ENCODE measurements around the gene BSG.
"Not testable (repeated sequence)": the region's sequence is repeated elsewhere in the genome, so short reads cannot be mapped to it uniquely, and the experiment has no call there.

BSG gene

DNA sequence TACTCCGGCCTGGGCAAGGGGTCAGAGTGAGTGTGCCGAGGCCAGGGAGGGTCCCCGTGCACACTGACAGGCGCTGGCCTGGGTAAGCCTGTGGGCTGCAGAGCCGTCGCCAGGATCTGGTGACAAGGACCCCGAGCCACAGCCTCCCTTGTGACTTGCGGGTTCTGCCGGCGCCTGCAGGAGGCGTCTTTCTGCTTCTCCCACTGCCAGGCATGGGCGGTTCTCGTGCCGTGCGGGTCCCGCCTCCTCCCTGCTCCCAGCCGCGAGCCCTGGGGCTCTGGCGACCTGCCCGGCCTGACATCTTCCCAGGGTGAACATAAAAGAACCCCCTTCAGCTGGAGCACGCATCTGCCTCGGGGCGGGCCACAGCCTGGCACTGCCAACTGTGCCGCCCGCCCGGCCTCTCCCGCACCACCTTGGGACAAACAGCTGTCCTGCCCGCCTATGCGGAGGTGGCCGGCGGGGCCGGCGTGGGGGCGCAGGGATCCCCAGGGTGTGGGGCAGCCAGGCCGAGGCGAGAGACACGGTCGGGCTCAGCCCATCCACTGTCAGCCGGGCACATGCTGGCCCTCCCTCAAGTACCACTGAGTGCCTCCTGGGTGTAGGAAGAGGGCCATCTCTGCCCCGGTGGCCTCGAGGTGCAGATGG, 15.8 kb downstream of the BSG start:
- peak; percentile 59 for DNase-seq (ENCODE audit: low spot score)

- no peak for DNase-seq (ENCODE audit: low spot score)
Measured at GRCh38 chr19:588741-589692, 16.6 kb downstream of the BSG start.

DNA sequence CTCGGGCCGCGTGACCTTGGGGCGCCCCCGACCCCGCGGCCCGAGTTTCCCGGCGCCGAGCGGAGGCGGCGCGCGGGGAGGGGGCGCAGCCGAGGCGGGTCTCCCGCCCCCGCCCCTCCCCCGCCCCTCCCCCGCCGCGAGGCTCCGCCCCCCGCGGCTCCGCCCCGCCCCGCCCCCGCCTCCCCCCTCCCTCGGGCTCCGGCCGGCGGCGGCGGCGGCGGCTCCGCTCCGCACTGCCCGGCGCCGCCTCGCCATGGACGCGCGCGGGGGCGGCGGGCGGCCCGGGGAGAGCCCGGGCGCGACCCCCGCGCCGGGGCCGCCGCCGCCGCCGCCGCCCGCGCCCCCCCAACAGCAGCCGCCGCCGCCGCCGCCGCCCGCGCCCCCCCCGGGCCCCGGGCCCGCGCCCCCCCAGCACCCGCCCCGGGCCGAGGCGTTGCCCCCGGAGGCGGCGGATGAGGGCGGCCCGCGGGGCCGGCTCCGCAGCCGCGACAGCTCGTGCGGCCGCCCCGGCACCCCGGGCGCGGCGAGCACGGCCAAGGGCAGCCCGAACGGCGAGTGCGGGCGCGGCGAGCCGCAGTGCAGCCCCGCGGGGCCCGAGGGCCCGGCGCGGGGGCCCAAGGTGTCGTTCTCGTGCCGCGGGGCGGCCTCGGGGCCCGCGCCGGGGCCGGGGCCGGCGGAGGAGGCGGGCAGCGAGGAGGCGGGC, 17.4 kb downstream of the BSG start, which contains the start of gene HCN2:
Gene HCN2 (plus strand): TSS at position 189 of the 703 bp plus-strand sequence. CDS start 65 bp downstream, at position 254.
- no peak for DNase-seq (ENCODE audit: low spot score)

GRCh38 chr19:590396-590745, 18.0 kb downstream of the BSG start:
- no peak for DNase-seq (ENCODE audit: low spot score)

DNA sequence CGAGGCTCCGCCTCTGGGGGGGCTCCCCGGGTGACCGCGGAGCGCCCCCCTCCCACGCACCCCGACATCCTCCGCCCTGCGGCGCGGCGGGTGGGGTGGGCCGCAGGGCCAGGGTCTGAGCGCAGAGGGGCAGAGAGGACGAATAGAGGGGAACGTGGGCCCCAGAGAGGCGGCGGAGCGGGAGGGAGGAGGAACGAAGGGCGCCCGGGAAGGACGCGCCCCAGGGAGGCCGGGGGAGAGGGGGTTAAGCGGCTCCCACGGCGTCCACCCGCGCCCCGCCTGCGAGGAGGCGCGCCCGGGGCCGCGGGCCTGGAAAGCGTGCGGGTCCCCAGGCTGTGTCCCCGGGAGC, 18.3 kb downstream of the BSG start:
- DNase-seq (ENCODE audit: low spot score): no peak

DNA sequence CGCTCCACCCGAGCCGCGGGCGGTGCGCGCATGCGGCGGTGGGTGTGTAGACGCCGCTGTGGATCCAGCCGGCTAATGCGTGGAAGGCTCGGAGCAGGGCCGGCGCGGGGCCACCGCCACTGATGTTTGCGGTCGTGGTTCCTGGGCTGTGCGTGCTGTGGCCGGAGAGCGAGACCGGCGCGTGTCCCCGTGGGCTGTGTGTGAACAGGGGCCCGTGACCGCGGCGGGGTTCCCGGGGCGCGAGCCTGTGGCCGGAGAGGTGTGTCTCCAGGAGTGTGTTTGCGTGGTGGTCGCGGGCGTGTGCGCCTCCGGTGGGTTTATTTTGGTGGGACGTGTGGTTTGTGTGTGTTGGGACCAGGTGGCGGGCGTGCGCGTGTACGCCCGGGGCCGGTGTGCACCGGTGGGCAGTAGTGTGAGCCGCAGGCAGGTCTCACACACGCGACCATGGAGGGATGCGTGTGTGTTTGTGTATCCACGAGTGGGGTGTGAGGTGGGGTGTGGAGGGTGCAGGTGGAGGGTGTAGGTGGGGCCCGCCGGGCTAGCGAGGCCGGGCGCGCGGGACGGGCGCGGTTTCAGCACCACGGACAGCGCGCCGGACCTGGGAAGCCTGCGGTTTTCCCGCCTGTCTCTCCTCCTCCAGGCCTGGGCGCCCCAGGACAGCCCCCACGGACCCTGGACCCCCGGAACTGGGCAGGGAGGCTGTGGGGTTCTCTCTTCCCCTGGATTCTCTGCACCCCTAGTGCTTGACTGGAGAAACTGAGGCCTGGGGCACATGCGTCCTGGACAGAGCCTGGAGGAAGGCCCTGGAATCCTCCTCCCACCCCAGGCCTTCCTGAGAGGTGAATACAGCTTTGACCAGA, 18.9 kb downstream of the BSG start:
- DNase-seq (ENCODE audit: low spot score): no peak

DNA sequence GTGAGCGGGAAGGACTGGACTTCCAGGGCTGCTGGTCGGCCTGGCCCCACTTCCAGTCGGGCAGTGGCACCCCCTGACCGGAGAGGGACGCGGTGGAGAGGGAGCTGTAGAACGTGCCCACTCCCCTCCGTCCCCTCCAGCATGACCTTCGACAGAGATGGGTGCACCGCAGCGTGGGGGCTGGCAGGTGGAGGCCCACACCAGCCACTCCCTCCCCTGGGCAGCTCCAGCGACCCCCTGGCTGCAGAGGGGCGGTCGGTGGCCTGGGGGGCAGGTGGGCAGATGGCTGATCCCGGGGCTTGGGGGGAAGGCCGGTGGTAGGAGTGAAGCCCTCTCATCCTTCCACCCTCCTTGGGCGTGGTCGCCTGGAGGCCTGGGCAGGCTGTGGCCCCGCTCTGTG, 19.7 kb downstream of the BSG start:
- DNase-seq (ENCODE audit: low spot score): no peak

DNA sequence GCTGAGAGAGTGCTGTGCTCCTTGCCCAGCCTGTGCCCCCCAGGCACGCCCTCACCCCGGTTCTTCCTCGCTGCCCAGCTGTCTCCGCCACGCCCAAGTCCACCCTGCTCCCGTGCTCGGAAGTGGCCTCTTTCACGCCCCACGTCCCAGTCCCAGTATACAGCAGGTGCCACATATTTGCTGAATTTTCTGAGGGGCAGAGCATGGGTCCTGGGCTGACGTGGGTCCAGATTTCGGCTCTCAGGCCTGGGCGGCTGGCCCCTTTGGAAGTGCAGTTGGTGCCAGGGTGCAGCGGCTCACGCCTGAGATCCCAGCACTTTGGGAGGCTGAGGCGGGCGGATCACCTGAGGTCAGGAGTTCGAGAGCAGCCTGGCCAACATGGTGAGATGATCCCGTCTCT, 20.7 kb downstream of the BSG start:
- DNase-seq (ENCODE audit: low spot score): no peak

- DNase-seq (ENCODE audit: low spot score): no peak
Measured at GRCh38 chr19:593505-593904, 21.1 kb downstream of the BSG start.

DNA sequence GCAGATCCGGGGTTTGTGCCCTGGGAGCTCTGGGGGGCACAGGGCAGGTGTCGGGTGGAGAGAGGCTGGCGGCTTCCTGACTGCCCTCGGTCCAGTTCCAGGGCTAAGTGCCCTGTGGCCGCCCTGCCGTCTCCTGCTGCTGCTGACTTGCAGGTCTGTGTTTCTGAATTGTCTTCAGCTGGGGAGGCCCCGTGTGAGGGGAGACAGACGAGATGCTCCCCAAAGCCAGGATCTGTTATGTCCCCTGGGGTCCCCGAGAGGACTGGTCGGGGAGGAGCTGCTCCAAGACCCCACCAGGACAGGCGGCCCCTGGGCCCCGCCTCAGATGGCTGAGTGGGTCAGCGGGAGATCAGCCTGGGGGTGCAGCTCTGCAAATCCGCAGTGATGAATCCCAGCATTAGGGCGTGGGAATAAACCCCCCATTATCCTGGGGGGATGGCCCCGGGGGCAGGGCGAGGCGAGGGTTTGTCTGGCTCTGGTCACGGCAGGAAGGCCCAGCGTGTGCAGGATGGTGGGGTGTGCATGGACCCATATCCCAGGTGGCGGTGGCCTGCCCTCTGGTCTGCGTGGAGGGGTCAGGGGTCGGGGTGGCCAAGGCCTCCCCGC, 22.0 kb downstream of the BSG start:
- no peak for DNase-seq (ENCODE audit: low spot score)

DNA sequence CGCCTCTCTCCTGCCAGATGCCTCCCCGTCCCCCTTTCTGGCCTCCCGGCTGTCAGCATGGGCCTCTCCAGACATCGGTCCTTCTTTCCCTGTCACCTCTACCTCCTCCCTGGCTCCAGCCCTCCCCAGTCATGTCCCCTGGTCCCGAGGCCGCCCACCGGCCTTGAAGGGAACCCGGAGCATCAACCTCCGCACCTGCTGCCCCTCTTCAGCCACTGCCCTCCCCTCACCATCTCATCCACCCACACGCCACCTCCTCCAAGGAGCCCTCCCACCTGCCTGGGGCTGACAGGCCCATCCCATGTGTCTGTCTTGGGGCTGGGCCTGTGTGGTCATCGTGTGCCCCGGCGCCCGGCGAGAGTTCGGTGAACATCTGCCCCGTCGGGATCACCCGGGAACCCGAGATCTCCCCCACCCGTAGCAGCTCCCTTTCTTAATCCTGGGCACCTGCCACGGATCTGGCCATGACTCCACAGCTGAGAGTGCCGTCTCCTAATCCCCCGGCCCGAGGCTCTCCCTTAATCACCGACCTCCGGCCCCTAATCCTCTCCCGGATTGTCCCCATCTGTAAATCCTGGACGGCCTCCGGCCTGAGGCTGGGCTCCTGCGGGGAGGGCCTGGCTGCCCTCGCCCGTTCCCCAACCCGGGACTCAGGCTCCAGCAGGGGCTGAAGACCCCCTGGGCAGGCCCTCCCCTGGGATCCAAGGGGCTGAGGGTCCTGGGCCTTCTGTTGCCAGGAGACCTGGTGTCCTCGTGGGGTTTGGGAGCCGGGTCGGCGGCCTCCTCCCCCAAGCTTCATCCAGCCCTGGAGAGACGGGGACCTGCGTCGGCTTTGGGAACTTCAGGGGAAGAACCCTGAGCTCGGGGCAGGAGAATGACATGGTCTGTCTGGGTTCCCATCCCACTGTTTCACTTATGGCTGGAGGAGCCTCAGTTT, 23.2 kb downstream of the BSG start:
- DNase-seq (ENCODE audit: low spot score): no peak

- no peak for DNase-seq (ENCODE audit: low spot score)
Measured at GRCh38 chr19:596263-596655, 23.9 kb downstream of the BSG start.

DNA sequence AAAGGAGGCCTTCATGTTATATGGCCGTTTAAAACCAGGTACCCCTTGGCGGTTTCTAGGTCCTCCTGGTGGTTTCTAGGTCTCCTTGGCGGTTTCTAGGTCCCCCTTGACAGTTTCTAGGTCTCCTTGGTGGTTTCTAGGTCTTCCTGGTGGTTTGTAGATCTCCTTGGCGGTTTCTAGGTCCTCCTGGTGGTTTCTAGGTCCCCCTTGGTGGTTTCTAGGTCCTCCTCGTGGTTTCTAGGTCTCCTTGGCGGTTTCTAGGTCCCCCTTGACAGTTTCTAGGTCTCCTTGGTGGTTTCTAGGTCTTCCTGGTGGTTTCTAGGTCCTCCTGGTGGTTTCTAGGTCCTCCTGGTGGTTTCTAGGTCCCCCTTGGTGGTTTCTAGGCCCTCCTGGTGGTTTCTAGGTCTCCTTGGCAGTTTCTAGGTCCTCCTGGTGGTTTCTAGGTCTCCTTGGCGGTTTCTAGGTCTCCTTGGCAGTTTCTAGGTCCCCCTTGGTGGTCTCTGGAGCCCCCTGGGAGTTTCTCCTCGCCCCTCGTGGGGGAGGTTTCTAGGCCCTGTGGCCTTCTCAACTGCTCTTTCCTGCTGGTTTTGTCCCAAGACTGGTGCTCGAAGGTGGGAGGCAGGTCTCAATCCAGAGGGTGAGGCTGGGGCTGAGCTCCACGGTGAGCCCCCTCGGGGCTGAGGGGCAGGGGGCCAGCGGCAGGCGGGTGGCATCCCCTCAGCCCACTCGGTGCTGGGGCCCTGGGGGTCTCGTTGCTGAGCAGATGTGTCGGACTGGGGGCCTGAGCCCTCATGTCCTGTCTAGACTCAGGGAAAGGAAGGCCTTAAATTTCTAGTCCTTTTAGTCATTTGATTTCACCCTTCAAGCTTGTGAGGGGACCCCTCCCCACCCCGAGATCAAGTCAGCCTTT, 25.3 kb downstream of the BSG start:
- DNase-seq (ENCODE audit: low spot score): no peak

- DNase-seq (ENCODE audit: low spot score): no peak
Measured at GRCh38 chr19:601310-601709, 28.9 kb downstream of the BSG start.

- no peak for DNase-seq (ENCODE audit: low spot score)
Measured at GRCh38 chr19:601790-602189, 29.4 kb downstream of the BSG start.

DNA sequence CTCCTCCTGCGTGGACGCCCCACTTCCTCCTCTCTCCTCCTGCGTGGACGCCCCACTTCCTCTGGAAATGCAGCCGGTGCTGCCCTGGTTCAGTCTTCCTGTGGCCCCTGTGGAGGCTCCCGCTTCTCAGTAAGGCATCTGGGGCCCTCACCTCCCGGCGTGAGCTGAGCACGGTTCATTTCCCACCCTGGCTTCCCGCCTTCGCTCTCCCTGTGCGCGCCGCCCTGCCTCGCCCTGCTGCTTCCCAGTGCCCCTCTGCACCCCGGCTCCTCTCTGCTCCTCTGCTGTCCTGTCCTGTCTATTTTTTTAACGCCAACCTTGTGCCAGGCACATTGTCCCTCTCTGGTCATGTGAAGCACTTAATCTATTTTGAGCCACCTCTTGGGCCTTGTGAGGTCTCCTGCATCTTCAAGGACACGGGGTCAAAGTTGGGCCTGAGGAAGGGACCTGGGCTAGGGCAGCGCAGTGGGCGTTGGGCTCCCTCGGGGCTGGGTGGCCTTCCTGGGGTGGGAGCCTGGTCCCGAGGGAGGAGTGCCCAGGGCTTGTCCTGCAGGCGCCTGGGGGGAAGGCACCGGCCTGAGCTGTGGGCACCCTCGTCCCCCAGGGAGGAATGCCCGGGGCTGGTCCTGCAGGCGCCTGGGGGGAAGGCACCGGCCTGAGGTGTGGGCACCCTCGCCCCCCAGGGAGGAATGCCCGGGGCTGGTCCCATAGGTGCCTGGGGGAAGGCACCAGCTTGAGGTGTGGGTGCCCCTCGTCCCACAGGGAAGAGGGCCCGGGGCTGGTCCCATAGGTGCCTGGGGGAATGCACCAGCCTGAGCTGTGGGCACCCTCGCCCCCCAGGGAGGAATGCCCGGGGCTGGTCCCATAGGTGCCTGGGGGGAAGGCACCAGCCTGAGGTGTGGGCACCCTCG, 30.2 kb downstream of the BSG start:
- DNase-seq (ENCODE audit: low spot score): no peak

DNA sequence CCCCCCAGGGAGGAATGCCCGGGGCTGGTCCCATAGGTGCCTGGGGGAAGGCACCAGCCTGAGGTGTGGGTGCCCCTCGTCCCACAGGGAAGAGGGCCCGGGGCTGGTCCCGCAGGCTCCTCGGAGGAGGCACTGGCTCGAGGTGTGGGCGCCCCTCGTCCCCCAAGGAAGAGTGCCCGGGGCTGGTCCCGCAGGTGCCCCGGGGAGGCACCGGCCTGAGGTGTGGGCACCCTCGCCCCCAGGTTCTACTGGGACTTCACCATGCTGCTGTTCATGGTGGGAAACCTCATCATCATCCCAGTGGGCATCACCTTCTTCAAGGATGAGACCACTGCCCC, 30.9 kb downstream of the BSG start:
- DNase-seq (ENCODE audit: low spot score): not testable (repeated sequence)

DNA sequence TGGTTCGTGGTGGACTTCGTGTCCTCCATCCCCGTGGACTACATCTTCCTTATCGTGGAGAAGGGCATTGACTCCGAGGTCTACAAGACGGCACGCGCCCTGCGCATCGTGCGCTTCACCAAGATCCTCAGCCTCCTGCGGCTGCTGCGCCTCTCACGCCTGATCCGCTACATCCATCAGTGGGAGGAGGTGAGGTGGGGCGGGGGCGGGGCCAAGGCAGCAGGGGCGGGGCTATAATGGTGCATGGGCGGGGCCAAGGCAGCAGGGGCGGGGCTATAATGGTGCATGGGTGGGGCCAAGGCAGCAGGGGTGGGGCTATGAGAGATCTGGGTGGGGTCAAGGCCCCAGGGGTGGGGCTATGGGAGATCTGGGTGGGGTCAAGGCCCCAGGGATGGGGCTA, 31.4 kb downstream of the BSG start:
- DNase-seq (ENCODE audit: low spot score): not testable (repeated sequence)
